Prostate gland (tissue), 2 donors: Measurements from ENCODE around the gene PPIB. TPM values are rescaled to one million over a fixed set of nuclear protein-coding genes. Genes with fewer than 3 reads are reported as not detected.

ENCODE experiments used
- DNase-seq: peaks from one replicate; pipeline ENCODE4 v3.0.0-alpha.2; 2019; ENCODE audit warnings: low spot score
- H3K27ac ChIP-seq, 2 donors: fragments of 200-600 bp; sonication (generic); 2 replicates each; pipeline ENCODE4 v1.5.1; 2017 to 2019
- H3K27me3 ChIP-seq: fragments of 200-600 bp; sonication (generic); replicated peaks from 2 replicates; pipeline ENCODE4 v1.5.1; 2019; ENCODE audit not compliant: insufficient read depth
- H3K36me3 ChIP-seq, 2 donors: fragments of 200-600 bp; sonication (generic); 1 replicate in 1 of 2; 2 replicates in 1 of 2; pipeline versions ENCODE4 v1.5.1 to v1.8.1; 2017 to 2019
- H3K4me1 ChIP-seq: fragments of 200-600 bp; sonication (generic); replicated peaks from 2 replicates; pipeline ENCODE4 v1.5.1; 2019
- H3K4me3 ChIP-seq, 2 donors: fragments of 200-600 bp; sonication (generic); 2 replicates each; pipeline ENCODE4 v1.5.1; 2017 to 2019
- H3K9me3 ChIP-seq: fragments of 200-600 bp; sonication (generic); 2 replicates; pipeline ENCODE4 v1.5.1; 2017
- POLR2A ChIP-seq: fragments of 450-650 bp; IDR thresholded peaks from one replicate; pipeline ENCODE4 v1.6.1; 2016; ENCODE audit warnings: antibody characterized with exemption, mild to moderate bottlenecking
- POLR2AphosphoS5 ChIP-seq: sonication (generic); formaldehyde crosslinking; IDR thresholded peaks from one replicate; pipeline ENCODE4 v1.6.1; 2017; ENCODE audit warnings: antibody characterized with exemption
- WGBS: methylation state at CpG from one replicate; pipeline ENCODE4 v1.1.5; 2018; 5-methylcytosine and 5-hydroxymethylcytosine counted together
- intact Hi-C: fragments of 100-400 bp; cut with DNase I; formaldehyde crosslinking; loops from one replicate; pipeline ENCODE4 v1.14.2; 2022
- total RNA-seq, 2 donors: library from RNA; depleted of rRNA; stranded (reverse); fragments of >200 nt; gene quantifications; one replicate each; pipeline ENCODE4 v1.1.0, GENCODE V29; 2016
- TF ChIP-seq, protein P1 (sequence below), 4 experiments: fragments of 200-600 bp in 2 of 4; fragments of 450-650 bp in 2 of 4; sonication (generic) in 2 of 4; IDR thresholded peaks; 1 replicate in 3 of 4; 2 replicates in 1 of 4; pipeline ENCODE4 v1.5.1; 2016 to 2019; ENCODE audit warnings: antibody characterized with exemption in 4 of 4, mild to moderate bottlenecking in 2 of 4, moderate library complexity in 2 of 4

Gene PPIB
- total RNA-seq: 100 to 1,000 TPM; 372 to 624 TPM

DNA sequence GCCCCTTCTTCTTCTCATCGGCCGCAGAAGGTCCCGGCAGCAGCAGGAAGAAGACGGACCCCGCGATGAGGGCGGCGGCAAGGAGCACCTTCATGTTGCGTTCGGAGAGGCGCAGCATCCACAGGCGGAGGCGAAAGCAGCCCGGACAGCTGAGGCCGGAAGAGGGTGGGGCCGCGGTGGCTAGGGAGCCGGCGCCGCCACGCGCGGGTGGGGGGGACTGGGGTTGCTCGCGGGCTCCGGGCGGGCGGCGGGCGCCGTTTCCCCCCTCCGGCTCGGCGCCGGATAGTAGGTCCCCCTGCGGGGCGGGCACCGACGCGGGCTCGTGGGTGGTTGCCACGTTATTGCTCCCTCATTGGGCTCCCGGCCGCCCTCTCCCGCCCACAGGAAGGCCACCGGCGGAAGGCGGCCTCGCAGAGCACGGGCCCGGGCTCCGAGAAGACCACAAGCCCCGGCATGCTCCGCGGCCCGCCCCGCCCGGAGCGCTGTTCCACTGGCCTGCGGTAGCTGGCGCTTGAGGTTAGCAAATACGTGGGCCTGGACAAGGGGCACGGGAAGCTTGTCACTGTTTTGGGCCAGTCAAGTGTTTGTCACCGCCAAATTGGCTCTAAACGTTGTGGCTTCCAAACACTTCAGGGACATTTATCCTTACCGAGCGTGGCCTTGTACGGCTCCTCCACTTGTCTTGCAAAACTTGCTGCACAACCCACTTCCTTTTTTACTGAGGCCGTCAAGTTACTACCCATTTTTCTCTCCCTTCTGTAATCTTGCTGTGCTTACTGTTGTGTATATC lies at the start of gene PPIB:
PPIB (minus strand) TSS at position 154 of the 790 bp plus-strand sequence; CDS start at position 118, 36 bp downstream.
- intact Hi-C loops: loop anchor here (1.0 to 5.0 kb wide), 2 partner anchors 66 to 193 kb away; partner anchors contain the start of genes CSNK1G1 and SNX1
- peak; percentile 97 for DNase-seq
- H3K4me1 ChIP-seq: peaks cover 15% of the 10 kb centered on the region

DNA sequence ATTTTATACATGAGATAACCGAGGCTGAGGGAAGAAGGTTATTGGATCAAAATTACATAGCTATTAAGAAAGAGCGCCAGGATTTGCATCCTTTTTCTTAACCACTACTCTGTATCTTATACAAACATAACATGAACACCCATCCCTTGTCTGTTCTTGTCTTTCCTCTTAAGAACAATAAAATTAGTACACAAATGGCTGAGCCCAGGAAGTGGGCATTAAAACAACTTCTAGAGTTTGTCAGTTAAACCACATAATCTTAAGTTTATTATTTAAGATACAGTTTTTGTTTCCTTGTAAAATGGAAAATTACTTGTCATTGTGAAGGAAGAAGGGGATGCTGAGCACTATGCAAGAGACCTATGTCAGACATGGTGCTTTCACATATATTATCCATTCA lies 48.9 kb upstream of the PPIB start:
- no peaks in the 10 kb centered on the region for H3K27me3 ChIP-seq
- no peak for DNase-seq
- TF ChIP-seq POLR2A (no peak), POLR2AphosphoS5 (no peak)
- TF ChIP-seq, protein P1, sequence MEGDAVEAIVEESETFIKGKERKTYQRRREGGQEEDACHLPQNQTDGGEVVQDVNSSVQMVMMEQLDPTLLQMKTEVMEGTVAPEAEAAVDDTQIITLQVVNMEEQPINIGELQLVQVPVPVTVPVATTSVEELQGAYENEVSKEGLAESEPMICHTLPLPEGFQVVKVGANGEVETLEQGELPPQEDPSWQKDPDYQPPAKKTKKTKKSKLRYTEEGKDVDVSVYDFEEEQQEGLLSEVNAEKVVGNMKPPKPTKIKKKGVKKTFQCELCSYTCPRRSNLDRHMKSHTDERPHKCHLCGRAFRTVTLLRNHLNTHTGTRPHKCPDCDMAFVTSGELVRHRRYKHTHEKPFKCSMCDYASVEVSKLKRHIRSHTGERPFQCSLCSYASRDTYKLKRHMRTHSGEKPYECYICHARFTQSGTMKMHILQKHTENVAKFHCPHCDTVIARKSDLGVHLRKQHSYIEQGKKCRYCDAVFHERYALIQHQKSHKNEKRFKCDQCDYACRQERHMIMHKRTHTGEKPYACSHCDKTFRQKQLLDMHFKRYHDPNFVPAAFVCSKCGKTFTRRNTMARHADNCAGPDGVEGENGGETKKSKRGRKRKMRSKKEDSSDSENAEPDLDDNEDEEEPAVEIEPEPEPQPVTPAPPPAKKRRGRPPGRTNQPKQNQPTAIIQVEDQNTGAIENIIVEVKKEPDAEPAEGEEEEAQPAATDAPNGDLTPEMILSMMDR (IDR thresholded peaks at IDR 0.05): no peak
- H3K36me3 ChIP-seq: no peaks in the 10 kb centered on the region
- intact Hi-C loops: no loop called here
- 60% methylated on average over 2 of the region's 2 CpGs for WGBS
- H3K9me3 ChIP-seq: no peaks in the 10 kb centered on the region
- H3K27ac ChIP-seq: no peak overlapping the region
- no peaks in the 10 kb centered on the region for H3K4me1 ChIP-seq
- no peak overlapping the region for H3K4me3 ChIP-seq

More for the DNA sequence above, at the start of gene PPIB:
- H3K27ac ChIP-seq: peak within 1 kb of the TSS; percentile 79 to 85
- no peaks in the 10 kb centered on the region for H3K9me3 ChIP-seq
- no peaks in the 10 kb centered on the region for H3K27me3 ChIP-seq
- under 1% methylated on average over 37 of the region's 69 CpGs for WGBS
- TF ChIP-seq POLR2AphosphoS5 (peak; percentile 93), POLR2A (peak; percentile 61)
- TF ChIP-seq, protein P1 (IDR thresholded peaks at IDR 0.05): peak in 3 of 4 experiments; percentile 27 to 66 (median 61)
- H3K4me3 ChIP-seq: peak within 1 kb of the TSS; percentile 78 to 80
- H3K36me3 ChIP-seq: peaks cover 11 to 24% of the 10 kb centered on the region in 2 donors

DNA sequence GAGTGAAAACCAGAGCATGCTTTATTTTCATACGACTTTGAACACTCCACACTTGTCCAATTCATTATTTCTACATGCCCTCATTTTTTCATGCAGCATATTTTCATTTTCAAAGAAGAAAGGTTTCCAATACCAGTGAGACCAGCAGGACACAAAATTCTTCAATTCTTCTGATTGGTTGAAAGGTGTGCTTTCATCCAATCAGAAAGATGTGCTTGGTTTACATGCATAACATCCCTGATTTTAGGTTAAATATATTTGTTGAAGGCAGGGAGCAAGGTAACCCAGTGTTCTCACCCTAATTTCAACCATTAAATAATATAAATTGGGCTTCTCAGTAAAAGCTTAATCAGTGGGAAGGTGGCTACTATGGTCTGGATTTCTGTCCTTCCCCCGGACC lies 47.5 kb upstream of the PPIB start:
- WGBS: 70% methylated on average over 2 of the region's 2 CpGs
- no peak for DNase-seq
- Histone ChIP-seq H3K27ac (no peak overlapping the region), H3K36me3 (no peaks in the 10 kb centered on the region), H3K4me3 (no peak overlapping the region), H3K9me3 (no peaks in the 10 kb centered on the region), H3K4me1 (no peaks in the 10 kb centered on the region), H3K27me3 (no peaks in the 10 kb centered on the region)
- intact Hi-C loops: no loop called here
- TF ChIP-seq POLR2AphosphoS5: no peak
- TF ChIP-seq, protein P1 (IDR thresholded peaks at IDR 0.05): no peak
- TF ChIP-seq POLR2A: no peak

- WGBS: 43% methylated on average over 3 of the region's 3 CpGs
- intact Hi-C loops: loop anchor here (5.0 kb wide), 2 partner anchors 147 to 472 kb away; partner anchors contain the start of gene CSNK1G1
- Histone ChIP-seq H3K27ac (no peak overlapping the region), H3K4me3 (no peak overlapping the region), H3K27me3 (no peaks in the 10 kb centered on the region), H3K36me3 (no peaks in the 10 kb centered on the region), H3K4me1 (no peaks in the 10 kb centered on the region), H3K9me3 (no peaks in the 10 kb centered on the region)
- no peak for DNase-seq
- TF ChIP-seq POLR2AphosphoS5 (no peak), POLR2A (no peak)
- TF ChIP-seq, protein P1 (IDR thresholded peaks at IDR 0.05): peak in 3 of 4 experiments; percentile 32 to 57 (median 55)
These were observed 47.0 kb upstream of the PPIB start for GRCh38 chr15:64209680-64210334.
